MM.1S (cell line): ENCODE measurements around the gene PPARGC1A.

Experiments used
- EZH2 ChIP-seq: fragments of 300-600 bp; sonication (generic); optimal IDR thresholded peaks from 2 replicates; pipeline ENCODE3; 2017; ENCODE audit warnings: low read depth, mild to moderate bottlenecking, antibody characterized with exemption, low read length, mixed read lengths
- EZH2phosphoT487 ChIP-seq: fragments of 300-600 bp; sonication (generic); IDR thresholded peaks from 2 replicates; pipeline ENCODE4 v1.6.1; 2018; ENCODE audit warnings: antibody characterized with exemption, low read length
- TF ChIP-seq, protein P1 (sequence below): fragments of 300-600 bp; sonication (generic); IDR thresholded peaks from 2 replicates; pipeline ENCODE4 v1.5.1; 2016; ENCODE audit warnings: antibody characterized with exemption, low read length, mixed read lengths

DNA sequence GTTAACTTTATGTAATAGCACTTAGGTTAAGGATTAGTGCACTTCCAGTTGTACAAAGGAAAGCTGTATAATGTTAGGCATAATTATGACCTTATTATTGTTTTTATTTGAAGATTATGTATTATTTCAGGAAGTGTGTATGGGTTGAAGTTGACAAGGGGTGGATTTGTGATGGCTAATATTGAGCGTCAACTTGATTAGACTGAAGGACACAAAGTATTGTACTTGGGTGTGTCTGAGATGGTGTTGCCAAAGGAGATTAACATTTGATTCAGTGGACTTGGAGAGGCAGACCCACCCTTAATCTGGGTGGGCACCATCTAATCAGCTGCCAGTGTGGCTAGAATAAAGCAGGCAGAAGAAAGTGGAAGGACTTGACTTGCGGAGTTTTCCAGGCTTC, 127.3 kb downstream of the PPARGC1A start:
- TF ChIP-seq EZH2: no peak
- TF ChIP-seq, protein P1, sequence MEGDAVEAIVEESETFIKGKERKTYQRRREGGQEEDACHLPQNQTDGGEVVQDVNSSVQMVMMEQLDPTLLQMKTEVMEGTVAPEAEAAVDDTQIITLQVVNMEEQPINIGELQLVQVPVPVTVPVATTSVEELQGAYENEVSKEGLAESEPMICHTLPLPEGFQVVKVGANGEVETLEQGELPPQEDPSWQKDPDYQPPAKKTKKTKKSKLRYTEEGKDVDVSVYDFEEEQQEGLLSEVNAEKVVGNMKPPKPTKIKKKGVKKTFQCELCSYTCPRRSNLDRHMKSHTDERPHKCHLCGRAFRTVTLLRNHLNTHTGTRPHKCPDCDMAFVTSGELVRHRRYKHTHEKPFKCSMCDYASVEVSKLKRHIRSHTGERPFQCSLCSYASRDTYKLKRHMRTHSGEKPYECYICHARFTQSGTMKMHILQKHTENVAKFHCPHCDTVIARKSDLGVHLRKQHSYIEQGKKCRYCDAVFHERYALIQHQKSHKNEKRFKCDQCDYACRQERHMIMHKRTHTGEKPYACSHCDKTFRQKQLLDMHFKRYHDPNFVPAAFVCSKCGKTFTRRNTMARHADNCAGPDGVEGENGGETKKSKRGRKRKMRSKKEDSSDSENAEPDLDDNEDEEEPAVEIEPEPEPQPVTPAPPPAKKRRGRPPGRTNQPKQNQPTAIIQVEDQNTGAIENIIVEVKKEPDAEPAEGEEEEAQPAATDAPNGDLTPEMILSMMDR: no peak
- TF ChIP-seq EZH2phosphoT487: no peak
